HepG2 (cell line): ENCODE measurements around the gene SMURF2. TPM values are rescaled to one million over a fixed set of nuclear protein-coding genes. Genes with fewer than 3 reads are reported as not detected.
"Not testable (repeated sequence)": the region's sequence is repeated elsewhere in the genome, so short reads cannot be mapped to it uniquely, and the experiment has no call there.

ENCODE experiments used
- ATAC-seq: fragments of 200-7000 bp; cut with Tn5 transposase; 3 replicates; pipeline ENCODE4 v1.9.1; 2020; ENCODE audit warnings: mild to moderate bottlenecking, moderate library complexity
- BruUV-seq: library from RNA; stranded (reverse); fragments of 400-500 nt; replicated peaks from 2 replicates; lab custom pipeline; 2021; lab: Mats Ljungman, UMichigan
- CTCF ChIA-PET: fragments of 300-600 bp; formaldehyde crosslinking; extraction: SDS; loops from one replicate; lab custom pipeline; 2021; ENCODE audit warnings: low total read pairs, inconsistent platforms, low intra/inter-chr PET ratio; lab: Yijun Ruan, JAX
- POLR2A ChIA-PET: fragments of 350-600 bp; sonication (Branson Sonifier 250); formaldehyde crosslinking; loops from one replicate; lab custom pipeline; 2020; ENCODE audit warnings: antibody characterized with exemption, inconsistent platforms; lab: Yijun Ruan, JAX
- DNase-seq: peaks from one replicate; pipeline ENCODE4 v3.0.0-alpha.2; 2015; ENCODE audit warnings: low spot score
- FAIRE-seq: peaks from 3 replicates; lab custom pipeline; 2011; peaks lifted over from hg19 to GRCh38; lab: Jason Lieb, UNC
- H2AFZ ChIP-seq: one replicate; pipeline ENCODE4 v1.6.1; 2011; ENCODE audit warnings: low read length, inconsistent platforms
- H3K27ac ChIP-seq: fragments of 300-600 bp; 3 replicates; pipeline ENCODE4 v1.8.0; 2011; ENCODE audit warnings: mixed run types, mild to moderate bottlenecking, mixed read lengths, low read length, inconsistent platforms; ENCODE audit not compliant: insufficient read depth; ENCODE audit errors: extremely low read length
- H3K27me3 ChIP-seq, 2 experiments: fragments of 200-600 bp in 1 of 2; 2 replicates in 1 of 2; 3 replicates in 1 of 2; pipeline versions ENCODE4 v1.6.0 to v1.8.0; 2011; ENCODE audit warnings: low read length in 2 of 2, mild to moderate bottlenecking in 2 of 2, moderate library complexity in 2 of 2, inconsistent platforms in 1 of 2; ENCODE audit not compliant: insufficient read depth in 2 of 2, control insufficient read depth in 1 of 2
- H3K36me3 ChIP-seq, 2 experiments: fragments of 200-600 bp in 1 of 2; replicated peaks in 1 of 2; 2 replicates in 1 of 2; 3 replicates in 1 of 2; pipeline versions ENCODE4 v1.5.1 to v1.8.0; 2011; ENCODE audit warnings: low read length in 2 of 2, inconsistent platforms in 1 of 2; ENCODE audit not compliant: insufficient read depth in 2 of 2, control insufficient read depth in 1 of 2
- H3K4me1 ChIP-seq: 2 replicates; pipeline ENCODE4 v1.5.1; 2012; ENCODE audit warnings: low read length, inconsistent platforms; ENCODE audit not compliant: insufficient read depth
- H3K4me2 ChIP-seq: 2 replicates; pipeline ENCODE4 v1.6.0; 2011; ENCODE audit warnings: low read depth, low read length, inconsistent platforms
- H3K4me3 ChIP-seq, 3 experiments: fragments of 200-600 bp in 1 of 3; sonication (generic), shearing (Covaris generic) in 1 of 3; replicated peaks in 1 of 3; 2 replicates each; pipeline ENCODE4 v1.5.1; 2011 to 2016; ENCODE audit warnings: low read length in 3 of 3, inconsistent platforms in 2 of 3, low read depth in 2 of 3, mild to moderate bottlenecking in 2 of 3, control low read depth in 1 of 3, mixed read lengths in 1 of 3; ENCODE audit not compliant: insufficient read depth in 1 of 3
- H3K79me2 ChIP-seq: one replicate; pipeline ENCODE4 v1.6.1; 2011; ENCODE audit warnings: low read length, inconsistent platforms; ENCODE audit not compliant: insufficient read depth
- H3K9ac ChIP-seq: 2 replicates; pipeline ENCODE4 v1.6.0; 2011; ENCODE audit warnings: mild to moderate bottlenecking, low read depth, low read length, inconsistent platforms; ENCODE audit not compliant: insufficient read depth
- H3K9me3 ChIP-seq: 2 replicates; pipeline ENCODE4 v1.5.1; 2012; ENCODE audit warnings: mild to moderate bottlenecking, low read length
- H4K20me1 ChIP-seq: 2 replicates; pipeline ENCODE4 v1.6.0; 2011; ENCODE audit warnings: inconsistent platforms, mild to moderate bottlenecking, low read length, moderate library complexity; ENCODE audit not compliant: insufficient read depth
- ARID3A ChIP-seq: IDR thresholded peaks from 2 replicates; pipeline ENCODE4 v1.6.1; 2012; ENCODE audit warnings: low read depth, low read length, improper control_type of control experiment
- ARID5B ChIP-seq: IDR thresholded peaks from 2 replicates; pipeline ENCODE4 v1.4.0; 2020; ENCODE audit warnings: mild to moderate bottlenecking, missing genetic modification reagents
- FOSL2 ChIP-seq: sonication (generic); formaldehyde crosslinking; IDR thresholded peaks from 2 replicates; pipeline ENCODE4 v1.4.0; 2020; ENCODE audit warnings: missing genetic modification reagents
- GATAD2A ChIP-seq: IDR thresholded peaks from 2 replicates; pipeline ENCODE4 v1.6.1; 2016
- NR2F1 ChIP-seq, 2 experiments: fragments of 450-650 bp in 1 of 2; formaldehyde crosslinking in 1 of 2; IDR thresholded peaks; 2 replicates each; pipeline versions ENCODE4 v1.5.0 to v1.6.1; 2016 to 2020; ENCODE audit warnings: mild to moderate bottlenecking in 1 of 2, missing compliant biosample characterization in 1 of 2, missing genetic modification reagents in 1 of 2, moderate library complexity in 1 of 2
- NR2F6 ChIP-seq, 2 experiments: IDR thresholded peaks; 2 replicates each; pipeline ENCODE4 v1.6.1; 2016; ENCODE audit warnings: antibody characterized with exemption in 1 of 2, mild to moderate bottlenecking in 1 of 2
- RARA ChIP-seq: IDR thresholded peaks from 2 replicates; pipeline ENCODE4 v1.6.1; 2016; ENCODE audit warnings: missing genetic modification reagents, missing compliant biosample characterization
- RXRA ChIP-seq: sonication (generic); formaldehyde crosslinking; IDR thresholded peaks from 2 replicates; pipeline ENCODE4 v1.5.1; 2020; ENCODE audit warnings: missing genetic modification reagents
- SALL1 ChIP-seq: sonication (generic); formaldehyde crosslinking; IDR thresholded peaks from 2 replicates; pipeline ENCODE4 v1.8.0; 2022; ENCODE audit warnings: mild to moderate bottlenecking, missing genetic modification reagents
- SAP130 ChIP-seq: IDR thresholded peaks from 2 replicates; pipeline ENCODE4 v1.6.1; 2016; ENCODE audit warnings: low read depth
- TEAD3 ChIP-seq: optimal IDR thresholded peaks from 2 replicates; pipeline ENCODE3; 2016; ENCODE audit warnings: borderline replicate concordance
- ZBTB20 ChIP-seq: sonication (generic); formaldehyde crosslinking; IDR thresholded peaks from 2 replicates; pipeline ENCODE4 v1.8.1; 2023; ENCODE audit warnings: missing genetic modification reagents, low read depth, mild to moderate bottlenecking, borderline replicate concordance
- ZBTB3 ChIP-seq: sonication (generic); formaldehyde crosslinking; IDR thresholded peaks from 2 replicates; pipeline ENCODE4 v1.4.0; 2020; ENCODE audit warnings: low read depth, mild to moderate bottlenecking, moderate library complexity, missing genetic modification reagents, borderline replicate concordance
- ZMYM2 ChIP-seq: sonication (generic); formaldehyde crosslinking; IDR thresholded peaks from 2 replicates; pipeline ENCODE4 v1.8.0; 2022; ENCODE audit warnings: mild to moderate bottlenecking, missing genetic modification reagents
- ZMYM3 ChIP-seq: sonication (generic); formaldehyde crosslinking; IDR thresholded peaks from 2 replicates; pipeline ENCODE4 v1.5.1; 2020; ENCODE audit warnings: mild to moderate bottlenecking, missing genetic modification reagents
- ZNF501 ChIP-seq: sonication (generic); formaldehyde crosslinking; IDR thresholded peaks from 2 replicates; pipeline ENCODE4 v1.5.1; 2020; ENCODE audit warnings: mild to moderate bottlenecking, moderate library complexity, missing genetic modification reagents
- WGBS: methylation state at CpG from one replicate; pipeline ENCODE4 v1.1.6; 2017; ENCODE audit warnings: low lambda C conversion rate; 5-methylcytosine and 5-hydroxymethylcytosine counted together
- in situ Hi-C: cut with HindIII; loops from 2 replicates; pipeline ENCODE4 v1.10.0; 2017; ENCODE audit warnings: low pct_unique_long_range_greater_than_20kb; ENCODE audit not compliant: extremely low pct_ligation_motif_present
- intact Hi-C: fragments of 100-400 bp; cut with micrococcal nuclease; formaldehyde crosslinking; loops from one replicate; pipeline ENCODE4 v1.10.0; 2022; ENCODE audit not compliant: unreplicated experiment
- polyA plus RNA-seq, 8 experiments: library from polyadenylated mRNA; depleted of rRNA in 3 of 8; stranded (reverse) in 7 of 8; unstranded in 1 of 8; fragments of >200 nt; fragmentation: Illumina TruSeq in 4 of 8; extraction: Trizol in 4 of 8; gene quantifications; 2 replicates each; pipeline versions ENCODE4 v1.2.1 to v1.2.3, GENCODE V29; 2011 to 2016; ENCODE audit warnings: low read depth in 4 of 8, missing spikeins in 1 of 8, mixed read lengths in 1 of 8; ENCODE audit not compliant: insufficient read depth in 1 of 8
- total RNA-seq, 5 experiments: library from RNA; depleted of rRNA; stranded (reverse); fragments of >200 nt; fragmentation: Illumina TruSeq; extraction: Trizol; gene quantifications; 2 replicates each; pipeline ENCODE4 v1.2.3, GENCODE V29; 2016; ENCODE audit warnings: low read depth in 1 of 5
- TF ChIP-seq, protein P1 (sequence below): sonication (generic); formaldehyde crosslinking; IDR thresholded peaks from 2 replicates; pipeline ENCODE4 v1.5.0; 2020; ENCODE audit warnings: mild to moderate bottlenecking, missing genetic modification reagents

SMURF2 gene
- total and polyA plus RNA-seq, 2 of the 13 experiments (the other 11 are each of a cell fraction or from before 2014, with no cell fraction given) = 14.9 to 24.3 TPM

DNA sequence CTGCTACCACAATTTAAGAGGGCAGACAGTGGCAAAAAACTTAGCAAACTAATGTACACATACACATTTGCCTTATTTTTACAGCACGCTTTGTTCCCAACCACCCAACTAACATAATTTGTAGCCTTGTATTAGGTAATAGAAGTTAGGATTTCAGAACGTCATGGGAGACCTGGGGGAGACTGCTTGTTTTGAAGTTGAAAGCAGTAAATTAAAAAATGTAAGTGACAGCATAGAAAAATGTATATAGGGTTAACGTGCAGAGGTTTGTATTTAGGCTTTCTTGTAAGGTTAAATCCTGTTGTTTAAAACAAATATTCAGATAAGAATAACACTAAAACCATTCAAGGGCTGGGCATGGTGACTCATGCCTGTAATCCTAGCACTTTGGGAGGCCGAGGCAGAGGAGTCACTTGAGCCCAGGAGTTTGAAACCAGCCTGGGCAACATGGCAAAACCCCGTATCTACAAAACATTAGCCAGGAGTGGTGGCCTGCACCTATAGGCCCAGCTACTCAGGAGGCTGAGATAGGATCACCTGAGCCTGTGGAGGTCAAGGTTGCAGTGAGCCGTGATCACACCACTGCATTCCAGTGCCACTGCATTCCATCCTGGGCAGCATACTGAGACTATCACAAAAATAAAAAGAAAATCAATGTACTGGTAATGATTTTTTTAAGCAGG is 2.3 kb upstream of the SMURF2 start:
- Histone ChIP-seq H2AFZ (peak overlapping the region; percentile 23), H3K4me1 (peaks cover 52% of the 10 kb centered on the region), H3K4me3 (peak overlapping the region in 2 of 3 experiments; percentile 13 to 42; a peak in 2 of 6 replicates), H3K79me2 (peaks cover 21% of the 10 kb centered on the region), H3K4me2 (peak overlapping the region; percentile 83)
- in situ Hi-C loops, CTCF ChIA-PET, H3K27me3 ChIP-seq, H3K9ac ChIP-seq, H3K36me3 ChIP-seq, POLR2A ChIA-PET, H3K9me3 ChIP-seq, FAIRE-seq, H4K20me1 ChIP-seq, H3K27ac ChIP-seq, BruUV-seq: not testable (repeated sequence)
- intact Hi-C loops = loop anchor here (5.0 kb wide), 3 partner anchors 73 to 157 kb away; partner anchors contain the start of genes CEP95 and DDX5
- ATAC-seq = peak; percentile 26
- under 1% methylated on average over 6 of the region's 6 CpGs for WGBS
- peak; percentile 67 for DNase-seq
- peak; percentile 15; the same call in 1 of the 2 replicates for TF ChIP-seq GATAD2A (CRISPR knock-in tag)
- TF ChIP-seq ARID5B (CRISPR knock-in tag) = peak; percentile 58
- TF ChIP-seq, protein P1, sequence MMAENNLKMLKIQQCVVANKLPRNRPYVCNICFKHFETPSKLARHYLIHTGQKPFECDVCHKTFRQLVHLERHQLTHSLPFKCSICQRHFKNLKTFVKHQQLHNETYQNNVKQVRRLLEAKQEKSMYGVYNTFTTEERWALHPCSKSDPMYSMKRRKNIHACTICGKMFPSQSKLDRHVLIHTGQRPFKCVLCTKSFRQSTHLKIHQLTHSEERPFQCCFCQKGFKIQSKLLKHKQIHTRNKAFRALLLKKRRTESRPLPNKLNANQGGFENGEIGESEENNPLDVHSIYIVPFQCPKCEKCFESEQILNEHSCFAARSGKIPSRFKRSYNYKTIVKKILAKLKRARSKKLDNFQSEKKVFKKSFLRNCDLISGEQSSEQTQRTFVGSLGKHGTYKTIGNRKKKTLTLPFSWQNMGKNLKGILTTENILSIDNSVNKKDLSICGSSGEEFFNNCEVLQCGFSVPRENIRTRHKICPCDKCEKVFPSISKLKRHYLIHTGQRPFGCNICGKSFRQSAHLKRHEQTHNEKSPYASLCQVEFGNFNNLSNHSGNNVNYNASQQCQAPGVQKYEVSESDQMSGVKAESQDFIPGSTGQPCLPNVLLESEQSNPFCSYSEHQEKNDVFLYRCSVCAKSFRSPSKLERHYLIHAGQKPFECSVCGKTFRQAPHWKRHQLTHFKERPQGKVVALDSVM = peak; percentile 88
- peak; percentile 62; the same call in 1 of the 2 replicates for TF ChIP-seq ARID3A
- TF ChIP-seq RARA (CRISPR knock-in tag) = peak; percentile 72
- peak; percentile 34 for TF ChIP-seq SALL1
- peak; percentile 36; the same call in 1 of the 2 replicates for TF ChIP-seq SAP130
- peak; percentile 75 for TF ChIP-seq ZMYM3 (CRISPR knock-in tag)
- TF ChIP-seq TEAD3 (CRISPR knock-in tag) = peak; percentile 90
- 0 out of 2 replicates have a peak, but pooled peaks have one; percentile 12 for TF ChIP-seq ZNF501
- TF ChIP-seq ZBTB20 (CRISPR knock-in tag) = 0 out of 2 replicates have a peak, but pooled peaks have one; percentile 39
- TF ChIP-seq RXRA (CRISPR knock-in tag) = peak; percentile 64; the same call in 1 of the 2 replicates
- peak; percentile 100 for TF ChIP-seq ZBTB3 (CRISPR knock-in tag)
- peak; percentile 37 to 59; a peak in 2 of 4 replicates for TF ChIP-seq NR2F1 (CRISPR knock-in tag; IDR thresholded peaks at IDR 0.05)
- TF ChIP-seq ZMYM2 (CRISPR knock-in tag) = peak; percentile 72; the same call in 1 of the 2 replicates
- TF ChIP-seq NR2F6 (IDR thresholded peaks at IDR 0.05) = peak; percentile 56; the same call in 1 of the 2 replicates
- peak; percentile 89 for TF ChIP-seq NR2F6 (CRISPR knock-in tag; IDR thresholded peaks at IDR 0.05)
- peak; percentile 79 for TF ChIP-seq FOSL2
